Measurements from ENCODE around the gene ACTR3C.

Gene ACTR3C

GRCh38 chr7:150365194-150365593 lies 41.8 kb upstream of the ACTR3C start:
- no peak for TF ChIP-seq CTCF (IDR thresholded peaks at IDR 0.05; ENCODE audit: low read depth, low read length)
- Histone ChIP-seq H3K27ac (no peak overlapping the region), H3K9me3 (ENCODE audit: severe bottlenecking) (no peaks in the 10 kb centered on the region), H3K27me3 (ENCODE audit: insufficient read depth, low read depth, severe bottlenecking) (no peaks in the 10 kb centered on the region), H3K36me3 (peaks cover 13% of the 10 kb centered on the region), H3K4me3 (ENCODE audit: low read depth, low read length) (no peak overlapping the region)
- DNase-seq, result no peak

- no peak overlapping the region for H3K4me3 ChIP-seq (ENCODE audit: low read depth, low read length)
- no peaks in the 10 kb centered on the region for H3K27me3 ChIP-seq (ENCODE audit: insufficient read depth, low read depth, severe bottlenecking)
- H3K27ac ChIP-seq, result no peak overlapping the region
- no peak for TF ChIP-seq CTCF (IDR thresholded peaks at IDR 0.05; ENCODE audit: low read depth, low read length)
- no peaks in the 10 kb centered on the region for H3K36me3 ChIP-seq
- DNase-seq, result no peak
- no peaks in the 10 kb centered on the region for H3K9me3 ChIP-seq (ENCODE audit: severe bottlenecking)
Observed at GRCh38 chr7:150363872-150364271, 40.5 kb upstream of the ACTR3C start.

- TF ChIP-seq CTCF (IDR thresholded peaks at IDR 0.05; ENCODE audit: low read depth, low read length), result no peak
- H3K27ac ChIP-seq, result no peak overlapping the region
Observed at GRCh38 chr7:150363370-150363769, 40.0 kb upstream of the ACTR3C start.

GRCh38 chr7:150361807-150362621 lies 38.7 kb upstream of the ACTR3C start:
- Histone ChIP-seq H3K36me3 (no peaks in the 10 kb centered on the region), H3K4me3 (ENCODE audit: low read depth, low read length) (no peak overlapping the region), H3K27ac (no peak overlapping the region), H3K9me3 (ENCODE audit: severe bottlenecking) (no peaks in the 10 kb centered on the region), H3K27me3 (ENCODE audit: insufficient read depth, low read depth, severe bottlenecking) (no peaks in the 10 kb centered on the region)
- no peak for TF ChIP-seq CTCF (IDR thresholded peaks at IDR 0.05; ENCODE audit: low read depth, low read length)
- no peak for DNase-seq

More at GRCh38 chr7:150363370-150363769, 40.0 kb upstream of the ACTR3C start:
- no peaks in the 10 kb centered on the region for H3K27me3 ChIP-seq (ENCODE audit: insufficient read depth, low read depth, severe bottlenecking)
- H3K36me3 ChIP-seq, result no peaks in the 10 kb centered on the region
- no peak overlapping the region for H3K4me3 ChIP-seq (ENCODE audit: low read depth, low read length)
- H3K9me3 ChIP-seq (ENCODE audit: severe bottlenecking), result no peaks in the 10 kb centered on the region
- DNase-seq, result no peak

- no peak for TF ChIP-seq CTCF (IDR thresholded peaks at IDR 0.05; ENCODE audit: low read depth, low read length)
- Histone ChIP-seq H3K4me3 (ENCODE audit: low read depth, low read length) (no peak overlapping the region), H3K27me3 (ENCODE audit: insufficient read depth, low read depth, severe bottlenecking) (no peaks in the 10 kb centered on the region), H3K36me3 (no peaks in the 10 kb centered on the region), H3K27ac (no peak overlapping the region), H3K9me3 (ENCODE audit: severe bottlenecking) (no peaks in the 10 kb centered on the region)
- DNase-seq, result no peak
Observed at GRCh38 chr7:150361402-150361801, 38.1 kb upstream of the ACTR3C start.

All from WERI-Rb-1 (cell line).